Stimulated activated effector memory CD8-positive, alpha-beta T cell treated with anti-CD3 and anti-CD28 coated beads, Interleukin-12 subunit alpha, Interleukin-12 subunit beta, amount 100 ng/mL, for 72 hours (primary cell): ENCODE data around the gene CALY.

ENCODE experiments used
- ATAC-seq: fragments of 150-1000 bp; cut with Tn5 transposase; 2 replicates; pipeline ENCODE4 v1.10.0; 2021
- DNase-seq, 2 donors: peaks; one replicate each; pipeline ENCODE4 v3.0.0; 2021 to 2022; ENCODE audit warnings: low spot score in 2 of 2
- H3K27ac Mint-ChIP-seq: one replicate; pipeline ENCODE4 v1.8.0; 2022; ENCODE audit warnings: mild to moderate bottlenecking, mixed read lengths
- H3K36me3 Mint-ChIP-seq: one replicate; pipeline ENCODE4 v1.8.0; 2022; ENCODE audit warnings: mild to moderate bottlenecking, mixed read lengths
- H3K4me1 Mint-ChIP-seq: one replicate; pipeline ENCODE4 v1.8.0; 2022; ENCODE audit warnings: mixed read lengths
- H3K4me3 Mint-ChIP-seq: one replicate; pipeline ENCODE4 v1.8.0; 2022; ENCODE audit warnings: mild to moderate bottlenecking, mixed read lengths
- H3K9me3 Mint-ChIP-seq: one replicate; pipeline ENCODE4 v1.8.0; 2022; ENCODE audit warnings: mixed read lengths

Gene CALY

DNA sequence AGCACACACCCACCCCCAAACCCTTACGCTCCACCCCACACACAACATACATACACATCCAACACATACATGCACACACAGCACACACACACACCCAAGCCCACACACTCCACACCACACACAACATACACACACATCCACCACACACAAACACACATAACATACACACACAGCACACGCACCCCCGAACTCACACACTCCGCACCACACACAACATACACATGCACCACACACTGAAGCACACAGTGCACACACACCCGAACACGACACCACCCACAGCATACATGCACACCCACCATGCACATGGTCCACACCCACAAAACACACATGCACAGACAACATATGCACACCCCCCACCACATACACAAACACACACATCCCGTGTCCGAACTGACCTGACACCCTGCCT, 12.5 kb upstream of the CALY start:
- Mint-ChIP-seq H3K4me1 (peaks cover 9% of the 10 kb centered on the region), H3K4me3 (no peak overlapping the region), H3K36me3 (peaks cover 7% of the 10 kb centered on the region), H3K27ac (no peak overlapping the region), H3K9me3 (no peaks in the 10 kb centered on the region)
- no peak for ATAC-seq
- no peak for DNase-seq

GRCh38 chr10:133347710-133348517, 11.2 kb upstream of the CALY start:
- no peak overlapping the region for H3K27ac Mint-ChIP-seq
- peaks cover 9% of the 10 kb centered on the region for H3K4me1 Mint-ChIP-seq
- ATAC-seq (no peak), DNase-seq (no peak)
- peaks cover 7% of the 10 kb centered on the region for H3K36me3 Mint-ChIP-seq
- no peaks in the 10 kb centered on the region for H3K9me3 Mint-ChIP-seq
- no peak overlapping the region for H3K4me3 Mint-ChIP-seq

- Mint-ChIP-seq H3K9me3 (no peaks in the 10 kb centered on the region), H3K4me1 (peaks cover 9% of the 10 kb centered on the region), H3K27ac (no peak overlapping the region), H3K4me3 (no peak overlapping the region), H3K36me3 (peaks cover 7% of the 10 kb centered on the region)
- DNase-seq = no peak
- ATAC-seq = no peak
These were observed 9.7 kb upstream of the CALY start for GRCh38 chr10:133346413-133346812.

DNA sequence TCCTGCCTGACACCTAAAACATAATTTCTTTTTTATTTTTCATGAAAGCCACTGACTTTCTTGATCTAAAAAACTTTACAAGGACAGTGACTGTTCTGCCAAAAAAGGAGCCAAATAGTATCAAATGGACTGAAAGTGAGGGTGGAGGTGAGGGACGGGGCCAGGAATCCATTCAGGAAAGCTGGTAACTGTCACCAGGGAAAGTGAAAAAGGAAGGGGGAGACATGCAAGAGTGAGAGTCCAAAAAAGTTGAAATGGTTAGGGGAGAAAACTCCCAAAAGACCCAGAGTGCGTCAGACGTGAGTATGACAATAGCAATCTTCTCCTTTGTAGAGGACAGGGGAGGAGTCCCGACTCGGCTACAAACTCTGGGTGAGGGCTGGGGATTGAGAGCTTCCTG, 7.5 kb upstream of the CALY start:
- no peak overlapping the region for H3K4me3 Mint-ChIP-seq
- no peaks in the 10 kb centered on the region for H3K9me3 Mint-ChIP-seq
- H3K4me1 Mint-ChIP-seq = peaks cover 6% of the 10 kb centered on the region
- peaks cover 3% of the 10 kb centered on the region for H3K36me3 Mint-ChIP-seq
- DNase-seq (no peak), ATAC-seq (no peak)
- H3K27ac Mint-ChIP-seq = no peak overlapping the region

- Mint-ChIP-seq H3K27ac (no peak overlapping the region), H3K4me1 (no peaks in the 10 kb centered on the region), H3K36me3 (no peaks in the 10 kb centered on the region), H3K9me3 (no peaks in the 10 kb centered on the region), H3K4me3 (no peak overlapping the region)
- ATAC-seq (no peak), DNase-seq (no peak)
These were observed 6.9 kb upstream of the CALY start for GRCh38 chr10:133343558-133343957.

DNA sequence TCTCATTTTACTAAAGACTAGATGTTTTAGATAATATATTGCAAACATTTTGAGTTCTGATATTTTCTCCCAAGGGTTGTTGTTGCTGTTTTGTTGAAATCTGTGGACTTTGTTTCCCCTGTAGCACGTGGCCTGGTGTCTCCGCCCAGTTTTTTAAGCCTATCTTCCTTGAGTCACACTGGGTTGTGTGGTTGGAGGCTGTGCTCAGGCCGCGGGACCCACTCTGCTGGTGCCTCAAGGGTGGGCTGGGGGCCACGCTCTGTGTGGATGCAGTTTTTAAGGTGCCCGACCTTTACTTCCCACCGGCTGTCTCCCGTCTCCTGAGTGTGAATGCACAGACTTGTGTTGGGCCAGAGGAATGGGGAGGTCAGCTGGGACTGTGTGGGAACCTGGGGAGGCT, 6.2 kb upstream of the CALY start:
- H3K9me3 Mint-ChIP-seq = no peaks in the 10 kb centered on the region
- no peak overlapping the region for H3K27ac Mint-ChIP-seq
- H3K36me3 Mint-ChIP-seq = no peaks in the 10 kb centered on the region
- no peaks in the 10 kb centered on the region for H3K4me1 Mint-ChIP-seq
- ATAC-seq (no peak), DNase-seq (no peak)
- H3K4me3 Mint-ChIP-seq = no peak overlapping the region

DNA sequence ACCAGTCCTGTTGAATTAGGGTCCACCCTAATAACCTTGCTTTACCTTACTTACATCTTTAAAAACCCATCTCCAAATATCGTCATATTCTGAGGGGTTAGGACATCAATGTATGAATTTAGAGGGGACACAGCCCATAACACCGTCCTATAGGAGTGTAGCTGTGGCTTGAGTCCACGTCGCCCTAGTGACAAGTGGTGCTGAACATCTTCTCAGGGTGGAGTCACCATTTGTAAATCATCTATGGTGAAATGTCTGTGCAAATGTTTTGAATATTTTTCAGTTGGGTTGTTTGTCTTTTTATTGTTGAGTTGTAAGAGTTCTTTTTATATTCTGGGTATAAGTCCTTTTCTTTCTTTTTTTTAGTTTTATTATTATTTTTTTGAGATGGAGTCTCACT, 5.3 kb upstream of the CALY start:
- no peak overlapping the region for H3K4me3 Mint-ChIP-seq
- no peak for ATAC-seq
- no peaks in the 10 kb centered on the region for H3K36me3 Mint-ChIP-seq
- no peaks in the 10 kb centered on the region for H3K9me3 Mint-ChIP-seq
- H3K4me1 Mint-ChIP-seq = no peaks in the 10 kb centered on the region
- no peak overlapping the region for H3K27ac Mint-ChIP-seq
- no peak for DNase-seq

- Mint-ChIP-seq H3K36me3 (no peaks in the 10 kb centered on the region), H3K4me3 (no peak overlapping the region), H3K4me1 (peaks cover 2% of the 10 kb centered on the region), H3K27ac (no peak overlapping the region), H3K9me3 (no peaks in the 10 kb centered on the region)
- ATAC-seq = no peak
- DNase-seq = no peak
These were observed 3.1 kb upstream of the CALY start for GRCh38 chr10:133339708-133340380.

DNA sequence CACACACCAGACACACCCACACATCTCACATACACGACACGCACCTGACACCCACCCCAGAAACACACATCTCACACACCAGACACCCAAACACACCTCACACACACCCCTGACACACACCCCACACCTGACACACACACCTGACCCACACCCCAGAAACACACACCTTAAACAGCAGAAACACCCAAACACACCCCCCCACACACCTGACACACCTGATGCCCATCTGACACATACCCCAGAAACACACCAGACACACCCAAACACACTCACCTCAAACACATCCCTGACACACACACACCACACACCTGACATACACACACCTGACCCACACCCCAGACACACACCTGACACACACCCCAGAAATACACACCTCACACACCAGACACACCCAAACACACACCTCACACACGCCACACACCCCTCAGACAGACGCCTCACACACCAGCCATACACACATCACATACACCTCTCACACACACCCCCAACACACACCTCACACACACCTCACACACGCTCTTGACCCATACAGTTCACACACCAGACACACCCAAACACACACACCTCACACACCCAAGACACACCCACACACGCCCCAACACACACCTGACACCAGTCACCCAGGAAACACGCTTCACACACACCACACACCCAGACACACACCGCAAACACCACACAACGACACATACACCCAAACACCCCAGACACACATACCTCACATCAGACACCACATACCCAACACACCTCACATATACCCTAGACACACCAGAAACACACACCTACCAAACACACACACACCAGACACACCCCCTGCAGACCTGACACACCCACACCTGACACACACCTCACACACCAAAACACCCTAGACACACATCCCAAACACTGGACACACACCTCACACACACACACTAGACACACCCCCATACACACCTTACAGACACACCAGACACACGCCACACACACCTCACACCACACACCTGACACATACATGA, 1.7 kb upstream of the CALY start:
- no peak for DNase-seq
- Mint-ChIP-seq H3K9me3 (no peaks in the 10 kb centered on the region), H3K4me1 (peaks cover 7% of the 10 kb centered on the region), H3K27ac (no peak overlapping the region), H3K36me3 (no peaks in the 10 kb centered on the region), H3K4me3 (no peak overlapping the region)
- no peak for ATAC-seq

DNA sequence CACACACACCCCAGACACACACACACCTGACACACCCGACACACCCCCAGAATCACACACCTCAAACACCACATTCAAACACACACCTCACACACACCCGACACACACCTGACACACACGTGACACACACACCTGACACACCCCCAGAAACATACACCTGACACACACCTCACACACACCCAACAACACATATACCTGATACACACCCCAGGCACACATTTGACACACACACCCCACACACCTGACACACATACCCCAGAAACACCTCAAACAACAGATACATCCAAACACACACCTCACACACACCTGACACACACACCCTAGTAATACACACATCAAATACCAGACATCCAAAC, 652 bp upstream of the CALY start:
- no peaks in the 10 kb centered on the region for H3K36me3 Mint-ChIP-seq
- ATAC-seq (no peak), DNase-seq (no peak)
- H3K27ac Mint-ChIP-seq = no peak overlapping the region
- no peaks in the 10 kb centered on the region for H3K9me3 Mint-ChIP-seq
- H3K4me3 Mint-ChIP-seq = no peak overlapping the region
- peaks cover 7% of the 10 kb centered on the region for H3K4me1 Mint-ChIP-seq

DNA sequence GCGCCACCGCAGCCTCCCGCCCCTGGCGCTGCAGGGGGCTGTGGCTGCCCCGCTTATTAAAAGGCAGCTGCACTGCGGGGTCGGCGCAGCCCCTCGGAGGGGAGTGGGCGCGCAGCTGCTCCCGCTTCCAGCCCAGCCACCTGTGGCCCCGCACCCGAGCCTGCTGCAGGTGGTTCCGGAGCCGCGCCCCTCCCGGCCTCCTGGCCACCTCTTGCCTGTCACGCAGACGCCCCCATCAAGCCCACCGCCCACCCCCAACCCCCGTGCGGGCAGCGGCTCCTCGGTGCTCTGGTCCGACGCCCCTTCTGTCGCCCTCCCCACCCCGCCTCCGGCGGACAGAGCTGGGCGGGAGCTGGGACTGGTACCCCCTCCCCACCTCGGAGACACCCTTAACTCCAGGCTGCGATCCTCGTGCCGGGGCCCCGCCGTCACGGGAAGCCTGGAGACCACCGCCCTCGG, 549 bp downstream of the CALY start:
- no peaks in the 10 kb centered on the region for H3K9me3 Mint-ChIP-seq
- DNase-seq = no peak
- no peak for ATAC-seq
- no peaks in the 10 kb centered on the region for H3K36me3 Mint-ChIP-seq
- peaks cover 7% of the 10 kb centered on the region for H3K4me1 Mint-ChIP-seq
- no peak overlapping the region for H3K27ac Mint-ChIP-seq
- H3K4me3 Mint-ChIP-seq = no peak overlapping the region

DNA sequence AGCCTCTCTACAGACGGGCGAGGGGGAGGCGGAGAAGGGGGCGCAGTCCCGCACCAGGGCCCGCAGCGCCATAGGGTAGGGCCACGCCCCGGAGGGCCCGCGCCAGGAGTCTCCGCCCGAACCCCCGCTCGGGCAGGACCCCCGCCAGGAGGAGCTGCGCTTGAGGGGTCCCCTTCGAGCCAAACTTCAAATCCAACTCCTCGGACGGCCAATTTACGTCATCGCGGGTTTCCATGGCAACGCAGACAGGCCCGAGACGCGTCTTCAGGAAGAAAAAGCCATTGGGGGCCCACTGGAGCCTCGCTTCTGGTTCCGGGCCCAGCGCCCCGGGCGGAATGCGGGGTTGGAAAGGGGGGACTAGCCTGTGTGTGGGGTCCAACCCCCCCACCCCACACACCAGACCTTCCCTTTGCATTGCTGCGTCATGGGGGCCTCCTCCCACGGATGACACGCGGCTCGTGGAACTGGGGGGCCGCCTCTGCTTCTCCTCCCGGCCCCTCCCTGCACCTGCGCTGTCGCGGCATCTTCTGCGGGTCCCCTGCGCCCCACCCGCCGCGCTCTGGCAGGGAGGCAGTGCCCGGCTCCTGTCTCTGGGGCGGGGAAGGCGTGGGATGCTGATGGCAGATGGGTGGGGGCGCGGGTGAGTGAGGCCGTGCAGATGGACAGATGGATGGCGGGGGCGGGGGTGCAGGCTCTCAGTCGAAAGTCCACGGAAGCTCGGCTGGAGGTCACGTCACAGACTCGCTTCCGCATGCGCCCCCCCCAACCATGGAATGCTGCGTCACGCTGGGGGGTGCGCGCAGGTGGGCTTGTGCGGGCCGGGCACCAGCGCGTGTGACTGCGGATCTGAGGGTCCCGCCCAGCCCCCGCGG, 1.2 kb downstream of the CALY start:
- peak; percentile 57 to 77 for DNase-seq
- peak overlapping the region; percentile 71 for H3K27ac Mint-ChIP-seq

DNA sequence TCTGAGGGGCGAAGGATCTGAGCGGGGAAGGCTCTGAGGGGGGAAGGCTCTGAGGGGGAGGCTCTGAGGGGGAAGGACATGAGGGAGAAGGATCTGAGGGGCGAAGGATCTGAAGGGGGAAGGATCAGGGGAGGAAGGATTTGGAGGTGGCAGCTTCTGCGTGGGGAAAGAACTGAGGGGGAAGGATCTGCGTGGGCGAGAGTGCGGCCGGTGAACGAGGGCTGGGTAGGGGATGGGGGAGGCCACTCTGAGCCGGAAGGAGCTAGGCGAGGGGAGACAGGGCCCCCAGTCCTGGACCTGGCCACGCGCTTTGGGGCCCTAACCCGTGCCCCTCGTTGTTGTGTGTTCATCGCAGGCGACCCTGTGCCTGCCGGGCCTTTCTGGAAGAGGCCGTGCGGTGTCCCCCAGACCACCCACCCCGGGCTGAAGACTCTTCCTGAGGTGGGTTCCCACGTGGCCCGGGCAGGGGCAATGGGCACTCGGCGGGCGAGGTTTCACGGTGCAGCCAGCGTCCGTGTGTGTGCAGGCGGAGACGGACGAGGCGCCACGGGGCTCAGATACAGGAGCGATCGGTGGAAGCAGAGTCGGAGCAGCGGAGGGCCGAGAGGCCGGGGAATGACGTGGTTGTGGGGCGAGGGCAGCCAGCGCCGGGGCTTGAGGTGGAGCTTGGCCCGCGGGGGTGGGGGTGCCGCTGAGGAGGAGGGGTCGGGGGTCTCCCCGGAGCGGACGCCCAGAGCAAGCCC, 2.0 kb downstream of the CALY start:
- Mint-ChIP-seq H3K36me3 (no peaks in the 10 kb centered on the region), H3K4me3 (no peak overlapping the region), H3K27ac (peak overlapping the region; percentile 71), H3K9me3 (no peaks in the 10 kb centered on the region), H3K4me1 (peaks cover 11% of the 10 kb centered on the region)
- ATAC-seq (peak; percentile 63), DNase-seq (no peak)

More for the DNA sequence above, 1.2 kb downstream of the CALY start:
- no peaks in the 10 kb centered on the region for H3K9me3 Mint-ChIP-seq
- no peak overlapping the region for H3K4me3 Mint-ChIP-seq
- peaks cover 7% of the 10 kb centered on the region for H3K4me1 Mint-ChIP-seq
- ATAC-seq = peak; percentile 51
- no peaks in the 10 kb centered on the region for H3K36me3 Mint-ChIP-seq
